Activated effector memory CD4-positive, alpha-beta T cell treated with Interleukin-2 at 50 U/mL for 16 hours (primary cell): Measurements from ENCODE around the gene ATP2B2.

Source experiments
- DNase-seq: peaks from one replicate; pipeline ENCODE4 v3.0.0-alpha.2; 2020

ATP2B2 gene

DNA sequence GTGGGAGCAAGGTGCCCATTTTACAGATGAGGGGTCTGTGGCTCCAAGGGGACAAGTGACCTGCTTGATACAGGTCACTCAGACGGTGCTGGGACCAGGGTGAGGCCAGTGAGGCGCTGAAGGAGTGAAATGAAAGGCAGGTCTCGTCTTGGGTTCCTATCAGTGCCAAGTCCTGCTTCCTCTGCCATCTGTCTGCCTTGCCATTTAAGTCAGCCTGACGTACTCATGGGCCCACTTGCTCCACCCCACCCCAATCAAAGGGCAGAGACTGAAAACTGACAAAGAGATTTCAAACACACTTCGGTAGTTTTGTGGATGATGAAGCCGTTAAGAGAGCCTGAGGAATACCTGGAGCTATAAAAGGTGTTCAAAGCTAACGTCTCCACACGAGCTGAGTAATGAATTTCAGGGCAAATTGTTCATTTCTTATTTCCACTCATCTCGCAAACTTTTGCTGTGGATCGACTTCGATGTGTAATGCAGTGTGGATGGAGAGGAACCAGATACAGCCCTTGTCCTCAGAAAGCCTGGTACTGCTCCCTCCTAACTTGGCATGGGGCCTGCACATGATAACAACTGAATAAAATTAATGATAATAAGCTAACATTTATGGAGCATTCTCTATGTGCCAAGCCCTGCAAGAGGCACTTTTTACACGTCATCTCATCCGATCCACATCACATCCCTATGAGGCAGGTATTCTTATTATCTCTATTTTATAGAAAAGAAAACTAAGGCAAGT lies 36.6 kb downstream of the ATP2B2 start:
- DNase-seq = no peak

DNA sequence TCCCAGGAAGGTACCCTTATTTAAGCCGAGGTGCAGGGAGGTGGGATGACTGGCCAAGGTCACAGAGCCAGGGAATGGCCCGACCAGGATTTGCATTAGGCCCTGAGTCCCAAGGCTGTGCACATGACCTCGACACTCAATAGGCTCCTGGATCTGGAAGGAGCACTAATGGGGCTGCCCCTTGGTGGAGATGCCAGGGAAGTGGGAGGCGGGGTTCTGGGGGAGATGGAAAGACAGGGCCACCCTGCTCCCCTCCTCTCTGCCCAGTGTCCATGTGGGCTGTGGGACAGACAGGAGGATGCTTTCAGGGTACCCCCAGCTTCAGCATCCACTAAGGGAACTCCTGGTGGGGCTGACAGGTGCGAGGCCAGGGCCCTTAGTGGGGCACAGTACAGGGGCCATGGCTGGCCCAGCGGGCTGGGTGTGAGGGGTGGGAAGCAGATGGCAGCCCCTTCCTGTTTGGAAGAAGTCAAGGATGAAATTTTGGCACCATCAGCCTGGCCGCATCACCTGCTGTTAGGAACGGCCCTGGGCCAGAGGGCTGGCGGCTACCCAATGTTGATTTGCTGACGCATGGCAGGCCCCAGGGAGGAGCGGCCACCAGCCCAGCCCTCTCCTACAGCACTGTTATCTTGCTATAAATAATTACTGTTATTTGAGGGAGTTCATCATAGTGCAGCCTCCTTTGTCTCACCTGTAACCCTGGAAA lies 37.3 kb downstream of the ATP2B2 start:
- no peak for DNase-seq

DNA sequence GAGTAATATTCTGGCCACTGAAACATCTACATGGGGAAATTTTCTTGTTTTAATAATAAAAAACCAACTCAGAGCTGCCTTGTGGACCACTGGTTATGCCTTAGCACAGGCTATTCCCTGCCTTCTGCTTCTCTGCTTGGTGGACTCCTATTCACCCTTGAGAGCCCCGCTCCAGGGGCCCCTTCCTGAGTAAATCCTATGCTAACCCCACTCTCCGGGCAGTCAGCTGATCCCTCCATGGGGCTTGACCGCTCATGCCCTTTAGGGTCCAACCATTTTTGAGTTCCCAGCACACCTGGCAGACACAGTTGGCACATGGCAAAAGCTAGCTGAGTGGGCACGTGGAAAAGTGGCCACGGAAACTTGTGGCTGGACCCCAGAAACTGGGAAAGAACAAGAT lies 38.2 kb downstream of the ATP2B2 start:
- no peak for DNase-seq

DNA sequence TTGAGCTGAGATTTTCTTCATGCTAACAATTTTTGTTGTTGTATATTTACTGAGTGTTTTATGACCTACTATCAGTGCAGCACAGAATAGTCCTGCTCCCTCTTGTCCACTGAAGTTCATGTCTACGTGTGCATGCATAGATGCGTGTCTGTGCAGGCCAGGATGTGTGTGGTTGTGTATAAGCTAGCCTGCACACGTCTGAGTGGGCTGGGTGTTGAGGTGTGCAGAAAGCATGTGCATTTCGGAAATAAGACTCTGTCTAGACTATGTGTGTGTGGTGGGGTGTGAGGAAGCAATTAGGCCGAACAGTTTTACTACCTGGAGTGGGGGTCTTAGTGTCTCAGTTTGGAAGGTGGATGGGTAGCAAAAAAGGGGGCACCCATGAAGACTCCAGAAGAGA lies 39.2 kb downstream of the ATP2B2 start:
- DNase-seq = no peak

DNA sequence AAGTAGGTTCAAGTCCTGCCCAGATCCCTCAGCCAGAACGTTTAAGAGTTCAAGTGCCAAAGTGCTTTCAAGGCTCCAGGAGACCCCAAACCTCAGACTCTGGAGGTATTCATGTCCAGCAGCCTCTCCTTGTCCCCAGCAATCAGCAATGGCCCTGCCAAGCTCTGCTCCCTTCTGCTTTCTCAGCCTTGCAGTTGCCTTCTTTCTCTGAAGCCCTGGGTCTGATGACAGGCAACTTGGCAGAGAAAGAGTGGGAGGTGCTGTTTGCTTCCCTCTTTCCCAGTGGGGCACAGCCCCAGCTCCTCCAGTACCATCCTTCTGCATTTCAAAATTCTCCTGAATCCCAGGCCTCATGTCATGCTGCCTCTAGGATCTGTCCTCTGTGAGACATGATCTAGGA lies 40.2 kb downstream of the ATP2B2 start:
- DNase-seq = no peak

DNA sequence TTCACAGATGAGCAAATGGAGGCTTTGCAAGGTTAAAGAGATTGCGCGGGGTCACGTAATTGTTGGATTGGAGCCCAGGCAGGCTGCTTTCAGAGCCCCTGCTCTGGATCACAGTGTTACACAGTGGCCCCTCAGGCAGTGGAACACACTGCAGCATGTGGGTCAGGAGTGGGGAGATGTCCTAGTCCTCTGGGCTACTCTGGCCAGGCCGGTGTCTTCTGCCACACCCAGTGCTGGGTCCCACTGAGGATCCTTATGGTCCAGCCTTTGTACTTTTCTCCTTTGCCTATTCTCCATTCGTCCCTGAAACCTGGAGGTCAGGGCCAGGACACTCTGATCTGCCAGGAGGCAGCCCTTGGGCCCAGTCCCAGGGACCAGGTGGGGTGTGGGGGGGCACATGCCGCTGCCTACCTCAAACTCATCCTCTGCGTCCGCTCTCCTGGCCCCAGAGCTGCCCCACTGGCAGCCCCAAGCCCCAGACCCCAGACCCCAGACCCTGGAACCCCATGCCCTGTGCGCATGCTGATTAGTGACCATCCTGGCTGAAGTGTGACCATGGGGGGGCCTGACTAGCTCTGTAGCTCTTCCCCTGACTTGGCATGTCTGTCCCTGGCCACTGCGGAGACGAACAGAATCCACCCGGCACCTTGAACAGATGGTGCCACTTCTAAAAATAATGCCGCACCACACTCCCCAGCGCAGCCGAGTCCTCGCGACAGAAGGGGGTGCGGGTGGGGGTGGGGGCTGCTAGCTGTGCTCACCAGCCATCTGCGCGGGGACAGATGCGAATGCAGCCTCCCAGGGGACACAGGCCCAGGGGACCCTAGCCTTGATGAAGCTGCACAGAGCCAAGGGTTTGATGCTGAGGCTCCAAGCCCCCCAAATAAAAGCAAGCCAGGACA lies 41.6 kb downstream of the ATP2B2 start:
- no peak for DNase-seq

DNA sequence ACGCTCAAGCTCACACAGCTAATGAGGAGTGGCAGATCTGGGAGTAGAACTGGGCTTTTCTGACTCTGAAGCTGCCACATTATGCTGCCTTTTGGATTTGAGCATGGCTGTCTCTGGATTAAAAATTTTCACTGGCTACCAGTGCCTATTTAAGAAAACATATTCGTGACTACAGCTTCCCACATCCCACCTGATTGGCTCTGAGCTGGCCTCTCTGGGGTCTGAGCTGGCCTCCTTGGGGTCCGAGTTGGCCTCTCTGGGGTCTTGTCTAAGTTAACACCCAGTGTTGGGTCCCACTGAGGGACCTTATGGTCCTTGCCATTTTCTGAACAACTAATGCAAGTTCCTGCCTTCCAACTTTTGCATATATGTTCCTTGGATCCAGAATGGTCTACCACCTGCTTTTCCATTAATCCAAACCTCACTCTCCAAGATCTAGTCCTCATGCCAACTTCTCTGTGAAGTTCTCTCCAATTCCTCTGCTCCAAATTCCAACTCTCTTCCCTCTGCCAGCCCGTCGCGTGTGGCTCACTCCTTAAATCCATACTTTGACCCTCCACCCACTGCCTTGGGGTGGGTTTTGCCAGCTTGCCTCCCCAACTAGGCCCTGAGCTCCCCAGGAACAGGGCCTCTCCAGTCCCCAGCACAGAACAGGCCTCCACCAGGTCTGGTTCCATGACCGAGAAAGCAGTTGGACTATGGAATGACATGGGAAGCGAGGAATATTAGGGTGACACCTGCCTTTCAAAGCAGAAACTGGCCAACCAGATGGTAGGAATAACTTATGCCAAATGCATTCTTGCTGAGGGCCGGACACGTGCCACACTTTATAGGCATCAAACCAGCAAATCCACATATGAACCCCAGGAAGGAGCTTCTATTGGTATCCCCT lies 42.5 kb downstream of the ATP2B2 start:
- no peak for DNase-seq

DNA sequence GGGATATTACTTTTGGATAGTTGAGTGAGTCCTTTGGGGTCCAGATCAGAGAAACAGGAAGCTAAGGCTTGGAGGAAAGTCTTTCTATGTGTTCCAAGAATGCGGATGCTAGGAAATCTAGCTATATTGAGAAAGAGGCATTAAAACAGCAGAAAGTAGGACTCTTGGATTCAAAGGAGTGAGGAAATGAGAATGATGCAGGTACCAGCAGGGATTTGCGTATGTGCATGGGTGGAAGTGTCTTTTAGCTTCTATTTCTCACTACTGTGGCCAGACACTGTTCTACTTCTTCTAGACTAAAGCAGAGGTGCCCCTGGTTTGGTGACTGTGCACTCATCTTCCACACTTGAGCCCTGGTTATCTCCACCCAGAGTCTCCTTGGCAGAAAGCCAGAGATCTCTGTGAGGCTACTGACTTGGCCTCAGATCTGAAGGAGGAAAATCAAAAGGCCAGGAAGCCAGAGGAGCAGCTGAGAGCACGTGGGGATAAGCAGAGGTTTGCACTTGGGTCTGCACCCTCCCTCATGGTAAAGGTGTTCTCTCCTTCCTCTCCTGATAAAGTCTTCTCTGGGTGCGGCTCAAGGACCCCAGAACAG lies 44.3 kb downstream of the ATP2B2 start:
- no peak for DNase-seq

DNA sequence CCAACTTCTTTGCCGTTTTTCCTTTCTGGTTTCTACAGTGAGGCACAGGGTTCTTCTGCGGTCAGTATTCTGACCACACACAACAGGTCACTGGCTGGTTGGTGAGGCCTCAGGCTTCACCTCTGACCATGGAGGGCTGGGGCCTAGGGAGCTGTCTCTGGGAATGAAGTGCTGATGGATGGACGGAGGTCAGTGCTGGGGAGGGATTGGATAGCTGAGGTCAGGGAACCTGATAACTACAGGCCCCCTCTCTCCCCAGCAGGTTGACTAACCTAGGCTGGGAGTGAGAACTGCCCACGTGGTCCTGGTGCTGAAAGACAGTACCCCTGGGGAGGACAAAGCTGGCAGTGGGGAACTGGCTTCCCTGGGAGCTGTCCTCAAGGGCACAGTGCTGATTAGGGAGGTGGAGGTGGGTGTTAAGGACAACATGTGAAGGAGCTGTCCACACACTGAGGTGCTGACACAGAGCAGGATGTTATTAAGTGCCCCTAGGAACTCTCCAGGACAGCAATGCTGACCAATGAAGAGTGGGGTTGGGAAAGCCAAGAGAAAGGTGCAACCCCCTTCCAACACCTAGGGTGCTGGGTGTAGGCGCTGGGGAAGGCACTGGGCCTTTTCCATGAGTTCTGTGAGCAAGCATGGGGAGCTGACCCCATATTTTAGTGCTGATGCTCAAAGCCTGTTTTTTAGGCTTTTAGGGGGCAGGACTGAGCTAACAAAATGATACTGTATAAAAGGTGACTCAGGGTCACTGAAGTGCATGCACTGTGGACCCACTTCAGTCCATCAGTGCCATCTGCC lies 45.2 kb downstream of the ATP2B2 start:
- DNase-seq = peak; percentile 18

DNA sequence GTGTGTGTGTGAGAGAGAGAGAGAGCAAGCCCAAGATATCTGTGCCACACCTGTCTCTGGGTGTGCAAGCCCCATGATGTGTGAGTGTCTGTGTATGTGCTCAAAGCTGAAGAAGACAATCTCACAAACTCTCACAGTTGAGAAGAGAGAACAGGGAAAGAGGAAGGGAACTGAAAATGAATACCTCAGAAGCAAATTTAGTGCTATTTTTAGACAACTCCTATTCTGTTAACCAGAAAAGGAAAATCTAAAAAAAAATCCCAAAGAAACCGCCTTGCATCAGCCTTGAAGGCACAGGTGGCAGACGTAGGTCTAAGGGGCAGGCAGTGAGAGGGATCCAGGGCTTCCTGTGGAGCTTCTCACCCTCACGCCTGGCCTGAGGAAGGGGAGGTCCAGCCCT lies 47.8 kb downstream of the ATP2B2 start:
- DNase-seq = no peak

DNA sequence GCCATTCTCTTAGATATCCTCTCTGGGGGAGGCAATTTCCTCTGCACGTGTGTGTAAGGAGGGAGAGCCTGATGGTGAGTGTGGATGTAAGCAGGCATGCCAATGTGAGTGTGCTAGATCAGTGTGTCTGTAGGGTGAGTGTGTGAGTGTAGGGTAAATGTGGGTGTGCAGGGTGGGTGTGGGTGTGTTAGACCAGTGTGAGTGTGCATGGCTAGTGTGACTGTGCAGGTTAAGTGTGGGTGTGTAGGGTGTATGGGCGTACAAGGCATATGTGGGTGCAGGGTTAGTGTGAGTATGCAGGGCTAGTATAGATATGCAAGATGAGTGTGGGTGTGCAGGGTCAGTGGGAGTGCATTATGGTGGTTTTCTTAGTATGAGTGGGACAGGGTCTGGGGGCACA lies 48.4 kb downstream of the ATP2B2 start:
- no peak for DNase-seq

DNA sequence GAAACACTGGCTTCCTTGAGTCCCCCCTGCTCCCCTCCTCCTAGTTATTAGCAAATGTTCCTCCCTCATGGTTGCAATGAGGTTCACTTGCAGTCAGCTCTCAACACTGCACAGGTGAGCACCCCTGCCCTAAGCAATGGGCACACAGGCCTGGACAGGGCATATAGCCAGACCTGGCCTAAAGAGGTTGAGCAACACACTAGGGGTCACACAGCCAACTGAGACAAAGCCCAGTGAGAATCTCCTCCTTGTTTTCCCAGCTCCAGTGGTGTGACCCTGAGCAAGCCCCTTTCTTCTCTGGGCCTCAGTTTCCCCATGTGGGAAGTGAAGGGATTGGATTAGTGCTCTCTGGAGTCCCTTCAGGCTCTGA lies 49.9 kb downstream of the ATP2B2 start:
- no peak for DNase-seq

DNA sequence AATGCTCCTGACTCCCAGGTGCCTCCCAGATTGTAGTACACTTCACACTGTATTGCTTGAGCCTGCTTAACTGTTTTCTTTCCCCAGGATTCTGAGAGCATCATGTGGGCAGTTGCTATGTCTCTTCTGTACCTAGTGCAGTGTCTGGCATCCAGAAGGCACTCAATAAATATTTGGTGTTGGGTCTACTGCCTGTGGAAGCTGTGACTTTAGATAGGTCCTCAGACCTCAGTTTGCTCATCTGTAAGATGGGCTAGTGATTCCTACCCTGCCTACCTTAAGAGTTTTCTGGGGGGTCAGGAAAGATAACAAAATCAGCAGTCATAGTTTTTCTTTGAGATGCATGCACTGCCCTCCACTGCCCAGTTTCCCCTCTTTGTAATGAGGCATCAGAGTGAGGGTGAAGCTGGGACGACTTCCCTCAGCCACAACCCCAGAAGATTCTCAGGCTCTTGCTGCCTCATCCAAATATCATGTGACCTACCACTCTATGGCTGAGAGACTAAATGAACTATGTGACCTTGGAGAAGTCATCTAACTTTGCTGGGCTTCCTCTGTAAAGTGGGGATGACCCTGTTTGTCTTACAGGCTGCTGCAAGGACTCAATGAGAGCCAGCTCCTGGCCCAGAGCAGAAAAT lies 50.4 kb downstream of the ATP2B2 start:
- no peak for DNase-seq

DNA sequence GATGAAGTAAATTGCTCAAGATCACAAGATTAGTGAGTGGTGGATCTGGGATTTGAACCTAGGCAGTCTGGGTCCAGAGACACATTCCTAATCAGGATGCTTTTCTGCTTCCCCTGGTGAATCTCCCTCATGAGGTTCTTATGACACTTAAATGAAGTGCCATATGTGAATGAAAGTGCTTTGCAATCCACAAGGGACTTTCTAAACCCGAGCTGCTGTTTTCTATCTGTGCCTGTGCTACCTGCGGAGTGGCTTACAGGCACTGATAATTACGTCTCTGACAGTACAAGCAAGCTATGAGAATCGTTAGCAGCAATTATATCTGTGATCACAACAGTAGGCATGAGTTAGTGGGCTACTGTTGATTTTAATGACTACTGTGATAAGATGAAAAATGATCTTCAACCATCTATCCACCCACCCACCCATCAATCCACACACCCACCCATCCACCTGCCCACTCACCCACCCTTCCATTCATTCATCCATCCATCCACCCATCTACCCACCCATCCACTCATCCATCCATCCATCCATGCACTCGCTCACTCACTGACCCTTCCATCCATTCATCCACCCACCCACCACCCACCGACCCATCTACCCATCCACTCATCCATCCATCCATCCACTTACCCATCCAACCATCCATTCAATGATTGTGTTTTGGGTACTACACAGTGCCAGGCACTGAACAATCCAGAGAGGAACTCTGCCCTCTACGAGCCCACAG lies 51.8 kb downstream of the ATP2B2 start:
- no peak for DNase-seq

DNA sequence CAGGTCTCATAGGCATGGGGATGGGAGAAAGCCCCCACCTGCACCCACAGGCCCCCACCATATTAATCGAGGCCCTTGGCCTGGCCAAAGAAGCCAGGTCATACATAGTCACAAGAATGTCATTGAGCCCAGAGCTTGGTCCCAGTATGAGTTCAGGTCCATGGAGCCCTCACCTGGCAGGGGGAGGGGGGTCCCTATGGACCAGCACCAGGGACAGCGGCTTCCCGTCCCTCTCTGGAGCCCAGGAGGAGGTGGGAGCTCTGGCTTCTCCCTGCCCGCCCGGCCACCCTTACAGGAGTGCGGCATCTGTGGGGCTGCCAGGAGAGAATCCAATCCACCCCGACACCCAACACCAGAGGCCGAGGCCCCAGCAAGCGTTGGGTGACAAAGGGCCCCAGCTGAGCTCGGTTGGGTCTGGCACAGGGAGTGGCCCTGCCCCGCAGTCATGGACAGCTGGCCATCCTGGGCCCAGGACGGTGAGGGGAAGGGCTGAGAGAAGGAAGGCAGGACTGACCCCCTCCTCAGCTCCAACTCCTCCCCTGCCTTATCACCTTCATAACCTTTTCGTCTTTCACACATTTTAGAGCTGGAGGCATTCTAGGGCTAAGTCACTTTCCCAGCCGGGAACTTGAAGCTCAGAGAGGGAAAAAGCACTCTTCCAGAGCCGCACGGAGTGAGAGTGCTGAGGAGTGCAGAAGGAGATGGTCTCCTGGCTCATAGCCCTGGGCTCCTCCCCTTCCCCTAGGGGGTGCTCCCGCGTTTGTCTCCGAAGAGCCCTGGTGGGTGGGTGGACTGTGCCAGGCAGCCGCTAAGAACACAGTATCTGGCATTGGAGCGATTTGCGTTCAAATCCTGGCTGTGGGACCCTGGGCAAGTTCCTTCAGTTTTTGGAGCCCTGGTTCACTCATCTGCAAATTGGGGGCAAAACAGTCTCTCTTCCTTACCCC lies 54.6 kb downstream of the ATP2B2 start:
- no peak for DNase-seq

DNA sequence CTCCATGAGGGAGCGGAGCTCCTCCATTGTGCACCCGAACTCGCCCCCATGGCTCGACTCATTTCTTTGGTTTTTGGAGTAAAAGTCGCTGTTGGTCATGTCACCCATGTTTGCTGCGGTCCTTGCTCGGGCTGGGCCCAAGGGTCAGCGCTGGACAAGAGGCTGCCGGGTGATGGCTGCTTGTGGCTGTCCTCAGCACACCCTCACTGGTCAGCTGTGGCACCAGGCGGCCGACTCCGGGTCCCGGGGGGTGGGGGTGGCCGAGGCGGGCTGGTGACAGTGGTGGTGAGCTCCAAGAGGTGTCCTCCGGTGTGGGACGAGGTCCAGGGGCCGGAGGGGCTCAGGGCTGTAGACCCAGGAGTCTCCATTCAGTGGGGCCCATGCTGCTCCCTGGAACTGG lies 56.0 kb downstream of the ATP2B2 start:
- no peak for DNase-seq

DNA sequence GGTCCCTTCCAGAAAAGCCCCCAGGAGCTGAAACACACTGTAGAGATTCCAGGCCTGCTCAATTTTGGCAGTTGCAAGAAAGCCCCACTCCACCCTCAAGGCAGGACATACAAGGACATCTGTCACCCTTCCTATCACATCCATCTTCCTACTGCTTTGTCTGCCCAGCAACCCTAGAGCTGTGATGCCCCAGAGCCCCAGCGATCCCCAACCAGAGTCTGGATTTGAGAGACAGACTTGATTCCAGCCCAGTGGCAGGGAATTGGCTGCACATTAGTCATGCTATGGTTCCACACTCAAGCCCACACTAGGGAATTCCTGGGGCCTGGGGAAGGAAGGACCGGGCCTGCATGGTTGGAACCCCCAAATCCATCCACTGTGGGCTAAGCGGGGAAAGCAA lies 56.8 kb downstream of the ATP2B2 start:
- DNase-seq = no peak

DNA sequence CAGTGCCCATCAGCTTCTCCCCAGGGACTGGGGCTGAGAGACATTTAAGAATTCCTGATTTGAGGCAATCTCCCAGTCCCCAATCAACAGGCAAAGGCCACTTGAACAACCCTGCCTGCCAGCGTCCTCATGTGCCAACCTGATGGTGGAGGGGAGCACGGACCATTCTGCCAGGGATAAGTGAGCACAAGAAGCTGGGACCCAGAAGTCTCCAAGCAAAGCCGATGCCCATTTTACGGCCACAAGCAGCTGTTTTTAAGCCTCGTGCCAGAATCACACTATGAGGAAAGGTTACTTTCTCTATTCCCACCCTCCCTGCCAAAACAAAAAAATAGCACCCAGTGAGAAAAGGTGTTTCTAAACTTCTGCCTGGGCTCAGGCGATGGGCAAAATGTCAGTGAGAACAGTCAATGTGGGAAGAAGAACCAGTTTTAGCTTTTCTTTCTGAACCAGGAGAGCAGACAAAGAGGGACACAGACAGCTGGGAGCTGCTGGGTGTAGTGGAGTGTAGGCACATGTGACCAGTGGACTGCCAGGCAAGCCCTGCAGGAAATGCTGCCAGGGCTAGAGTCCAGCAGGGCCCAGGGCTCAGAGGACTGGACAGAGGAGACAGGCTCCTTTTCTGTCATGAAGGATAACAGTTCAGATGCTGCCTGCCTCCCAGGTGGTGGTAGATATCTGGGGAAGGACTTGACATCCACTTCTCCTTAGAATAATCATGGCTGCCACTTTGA lies 57.7 kb downstream of the ATP2B2 start:
- DNase-seq = no peak
